Duodenal mucosa (tissue), 2 donors: ENCODE measurements around the gene PFN4.

Experiments used
- H3K27ac ChIP-seq: one replicate; pipeline ENCODE4 v1.7.0; 2013; ENCODE audit warnings: low read depth, low read length
- H3K27me3 ChIP-seq, 2 donors: one replicate each; pipeline ENCODE4 v1.7.0; 2013; ENCODE audit warnings: low read length in 2 of 2, control low read depth in 1 of 2; ENCODE audit not compliant: insufficient read depth in 2 of 2, control insufficient read depth in 1 of 2
- H3K36me3 ChIP-seq, 2 donors: one replicate each; pipeline ENCODE4 v1.7.0; 2013; ENCODE audit warnings: low read length in 2 of 2, control low read depth in 1 of 2; ENCODE audit not compliant: insufficient read depth in 2 of 2, control insufficient read depth in 1 of 2
- H3K4me1 ChIP-seq, 2 donors: one replicate each; pipeline ENCODE4 v1.7.0; 2013; ENCODE audit warnings: low read length in 2 of 2, control low read depth in 1 of 2; ENCODE audit not compliant: insufficient read depth in 2 of 2, control insufficient read depth in 1 of 2
- H3K4me3 ChIP-seq, 2 donors: one replicate each; pipeline ENCODE4 v1.7.0; 2013; ENCODE audit warnings: low read length in 2 of 2, low read depth in 1 of 2
- H3K9ac ChIP-seq, 2 donors: one replicate each; pipeline ENCODE4 v1.7.0; 2013; ENCODE audit warnings: low read length in 2 of 2, low read depth in 1 of 2
- H3K9me3 ChIP-seq, 2 donors: one replicate each; pipeline ENCODE4 v1.7.0; 2013; ENCODE audit warnings: low read length in 2 of 2, control low read depth in 1 of 2; ENCODE audit not compliant: control insufficient read depth in 1 of 2

The PFN4 gene

GRCh38 chr2:24082787-24083566 is 40.2 kb downstream of the PFN4 start:
- peak overlapping the region; percentile 77 to 88 for H3K4me3 ChIP-seq
- peaks cover 12 to 30% of the 10 kb centered on the region in 2 donors for H3K36me3 ChIP-seq
- H3K27ac ChIP-seq, result peak overlapping the region; percentile 90

GRCh38 chr2:24080701-24081100 is 42.4 kb downstream of the PFN4 start:
- Histone ChIP-seq H3K4me3 (no peak overlapping the region), H3K27ac (no peak overlapping the region), H3K9ac (no peak overlapping the region), H3K4me1 (peaks cover 24 to 26% of the 10 kb centered on the region in 2 donors), H3K27me3 (no peaks in the 10 kb centered on the region), H3K9me3 (no peaks in the 10 kb centered on the region), H3K36me3 (peaks cover 12 to 27% of the 10 kb centered on the region in 2 donors)

More at GRCh38 chr2:24082787-24083566, 40.2 kb downstream of the PFN4 start:
- H3K4me1 ChIP-seq, result peaks cover 19 to 20% of the 10 kb centered on the region in 2 donors
- no peaks in the 10 kb centered on the region for H3K9me3 ChIP-seq
- no peaks in the 10 kb centered on the region for H3K27me3 ChIP-seq
- H3K9ac ChIP-seq, result peak overlapping the region; percentile 36 to 89

- Histone ChIP-seq H3K36me3 (peaks cover 15 to 34% of the 10 kb centered on the region in 2 donors), H3K4me3 (peak overlapping the region; percentile 75 to 88), H3K27me3 (no peaks in the 10 kb centered on the region), H3K9me3 (no peaks in the 10 kb centered on the region), H3K4me1 (peaks cover 18 to 26% of the 10 kb centered on the region in 2 donors), H3K9ac (peak overlapping the region; percentile 81 to 90), H3K27ac (peak overlapping the region; percentile 95)
Measured at GRCh38 chr2:24077879-24078278, 45.3 kb downstream of the PFN4 start.

- H3K27ac ChIP-seq, result peak overlapping the region; percentile 95
- peak overlapping the region; percentile 75 to 88 for H3K4me3 ChIP-seq
- no peaks in the 10 kb centered on the region for H3K27me3 ChIP-seq
- peak overlapping the region; percentile 81 to 90 for H3K9ac ChIP-seq
- H3K9me3 ChIP-seq, result no peaks in the 10 kb centered on the region
- H3K4me1 ChIP-seq, result peaks cover 15 to 22% of the 10 kb centered on the region in 2 donors
- peaks cover 16 to 34% of the 10 kb centered on the region in 2 donors for H3K36me3 ChIP-seq
Measured at GRCh38 chr2:24077535-24077877, 45.6 kb downstream of the PFN4 start.

GRCh38 chr2:24076849-24077534 is 46.1 kb downstream of the PFN4 start:
- H3K4me3 ChIP-seq, result peak overlapping the region; percentile 75 to 88
- peaks cover 14 to 17% of the 10 kb centered on the region in 2 donors for H3K4me1 ChIP-seq
- no peaks in the 10 kb centered on the region for H3K9me3 ChIP-seq
- peak overlapping the region; percentile 81 to 90 for H3K9ac ChIP-seq
- H3K27ac ChIP-seq, result peak overlapping the region; percentile 95
- H3K36me3 ChIP-seq, result peaks cover 18 to 29% of the 10 kb centered on the region in 2 donors
- no peaks in the 10 kb centered on the region for H3K27me3 ChIP-seq

GRCh38 chr2:24075915-24076848 is 47.0 kb downstream of the PFN4 start, which contains the start of gene SF3B6:
Gene SF3B6, minus strand, starts transcription at chr2:24076326. Its CDS starts 97 bp downstream, at chr2:24076229.
- no peaks in the 10 kb centered on the region for H3K9me3 ChIP-seq
- H3K9ac ChIP-seq, result peak within 1 kb of the TSS; percentile 87 to 90
- H3K36me3 ChIP-seq, result peaks cover 16 to 23% of the 10 kb centered on the region in 2 donors
- peaks cover 14 to 16% of the 10 kb centered on the region in 2 donors for H3K4me1 ChIP-seq
- H3K27ac ChIP-seq, result peak within 1 kb of the TSS; percentile 95
- H3K4me3 ChIP-seq, result peak within 1 kb of the TSS; percentile 88 to 98
- H3K27me3 ChIP-seq, result no peaks in the 10 kb centered on the region

GRCh38 chr2:24075259-24075658 is 47.9 kb downstream of the PFN4 start:
- H3K9ac ChIP-seq, result peak overlapping the region; percentile 82 to 87
- no peaks in the 10 kb centered on the region for H3K27me3 ChIP-seq
- peaks cover 14 to 16% of the 10 kb centered on the region in 2 donors for H3K4me1 ChIP-seq
- H3K4me3 ChIP-seq, result peak overlapping the region; percentile 88 to 98
- peaks cover 14 to 21% of the 10 kb centered on the region in 2 donors for H3K36me3 ChIP-seq
- no peaks in the 10 kb centered on the region for H3K9me3 ChIP-seq
- H3K27ac ChIP-seq, result no peak overlapping the region

- Histone ChIP-seq H3K27me3 (no peaks in the 10 kb centered on the region), H3K27ac (no peak overlapping the region), H3K9ac (no peak overlapping the region), H3K36me3 (peaks cover 17 to 28% of the 10 kb centered on the region in 2 donors), H3K9me3 (no peaks in the 10 kb centered on the region), H3K4me3 (no peak overlapping the region), H3K4me1 (peaks cover 14 to 16% of the 10 kb centered on the region in 2 donors)
Measured at GRCh38 chr2:24073816-24074215, 49.3 kb downstream of the PFN4 start.

GRCh38 chr2:24072259-24072658 is 50.9 kb downstream of the PFN4 start:
- no peak overlapping the region for H3K4me3 ChIP-seq

More at GRCh38 chr2:24072259-24072658, 50.9 kb downstream of the PFN4 start:
- Histone ChIP-seq H3K4me1 (peaks cover 8 to 10% of the 10 kb centered on the region in 2 donors), H3K27me3 (no peaks in the 10 kb centered on the region), H3K36me3 (peaks cover 19 to 42% of the 10 kb centered on the region in 2 donors), H3K9ac (no peak overlapping the region), H3K9me3 (no peaks in the 10 kb centered on the region), H3K27ac (no peak overlapping the region)
